Vagina (tissue), 2 donors: ENCODE data around the gene TRIO.

Source experiments
- CTCF ChIP-seq, 3 experiments: fragments of 450-650 bp in 2 of 3; fragments of 200-600 bp in 1 of 3; sonication (generic) in 1 of 3; IDR thresholded peaks; one replicate each; pipeline ENCODE4 v1.5.1; 2017 to 2019; ENCODE audit warnings: antibody characterized with exemption in 3 of 3, mild to moderate bottlenecking in 2 of 3, moderate library complexity in 2 of 3
- POLR2AphosphoS5 ChIP-seq, 2 donors: sonication (generic); formaldehyde crosslinking; IDR thresholded peaks; one replicate each; pipeline ENCODE4 v1.9.0; 2017; ENCODE audit warnings: antibody characterized with exemption in 2 of 2, mild to moderate bottlenecking in 2 of 2, low read depth in 1 of 2; ENCODE audit not compliant: insufficient read depth in 1 of 2

- no peak for TF ChIP-seq CTCF (IDR thresholded peaks at IDR 0.05)
- TF ChIP-seq POLR2AphosphoS5 (IDR thresholded peaks at IDR 0.05; ENCODE audit: insufficient read depth in 1 of 2, low read depth in 1 of 2): no peak
These were observed 315.3 kb downstream of the TRIO start for GRCh38 chr5:14458414-14458813.
